Measurements from ENCODE around the gene BARX2. TPM values are rescaled to one million over a fixed set of nuclear protein-coding genes. Genes with fewer than 3 reads are reported as not detected.
"Not testable (repeated sequence)": the region's sequence is repeated elsewhere in the genome, so short reads cannot be mapped to it uniquely, and the experiment has no call there.

The BARX2 gene
- not detected in 2 replicates for total RNA-seq (2014; rRNA removed; shearing (Covaris generic))
- not detected in 2 replicates for polyA plus RNA-seq (2015; cell fraction: cytosol; rRNA removed)
- not detected in 2 replicates for polyA plus RNA-seq (2015; cell fraction: nucleus; rRNA removed)

- peak; percentile 46 for DNase-seq (ENCODE audit: low read depth, low spot score)
- in situ Hi-C loops (cut with HindIII; ENCODE audit: low pct_unique_long_range_greater_than_20kb, low sequenced_read_pairs) = no loop called here
Measured at GRCh38 chr11:129375751-129376657, at the start of gene BARX2. Gene BARX2 (plus strand): TSS chr11:129375848. CDS start chr11:129376036, 188 bp downstream.

DNA sequence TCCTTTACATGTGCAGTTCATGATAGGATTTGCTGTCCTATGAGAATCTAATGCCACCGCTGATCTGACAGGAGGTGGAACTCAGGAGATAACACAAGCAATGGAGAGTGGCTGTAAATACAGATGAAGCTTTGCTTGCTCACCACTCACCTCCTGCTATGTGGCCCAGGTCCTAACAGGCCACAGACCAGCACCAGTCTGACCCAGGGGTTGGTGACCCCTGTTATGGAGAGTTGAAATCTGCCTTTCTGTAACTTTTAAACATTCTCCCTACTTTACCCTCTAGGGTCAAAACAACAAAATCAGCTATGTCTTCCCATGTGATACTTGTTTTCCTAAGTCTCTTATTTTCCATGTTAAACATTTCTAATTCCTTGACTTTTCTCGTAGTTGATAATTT lies 48.7 kb upstream of the BARX2 start:
- in situ Hi-C loops (cut with HindIII; ENCODE audit: low pct_unique_long_range_greater_than_20kb, low sequenced_read_pairs) = no loop called here
- no peak for DNase-seq (ENCODE audit: low read depth, low spot score)

GRCh38 chr11:129327708-129328107 lies 47.9 kb upstream of the BARX2 start:
- in situ Hi-C loops (cut with HindIII; ENCODE audit: low pct_unique_long_range_greater_than_20kb, low sequenced_read_pairs); DNase-seq (ENCODE audit: low read depth, low spot score): not testable (repeated sequence)

- DNase-seq (ENCODE audit: low read depth, low spot score) = no peak
- in situ Hi-C loops (cut with HindIII; ENCODE audit: low pct_unique_long_range_greater_than_20kb, low sequenced_read_pairs) = no loop called here
Measured at GRCh38 chr11:129328756-129329155, 46.9 kb upstream of the BARX2 start.

DNA sequence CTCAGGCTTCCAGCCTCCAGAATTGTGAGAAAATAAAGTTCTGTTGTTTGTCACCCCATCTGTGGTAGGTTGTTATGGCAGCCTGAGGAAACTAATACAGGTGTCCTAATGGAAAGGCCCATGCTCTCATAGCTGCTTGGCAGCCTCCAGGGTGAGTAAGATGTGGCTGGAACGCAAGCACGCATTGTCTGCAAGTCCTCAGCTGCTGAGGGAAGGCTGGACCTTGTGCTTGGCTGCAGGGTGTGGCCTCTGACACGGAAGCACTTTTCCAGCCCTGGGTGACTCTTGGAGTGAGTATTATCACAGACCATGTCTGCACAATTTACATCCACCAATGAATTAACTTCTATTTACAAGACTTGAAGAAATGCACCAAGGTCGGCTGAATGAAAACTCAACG lies 44.4 kb upstream of the BARX2 start:
- in situ Hi-C loops (cut with HindIII; ENCODE audit: low pct_unique_long_range_greater_than_20kb, low sequenced_read_pairs) = no loop called here

DNA sequence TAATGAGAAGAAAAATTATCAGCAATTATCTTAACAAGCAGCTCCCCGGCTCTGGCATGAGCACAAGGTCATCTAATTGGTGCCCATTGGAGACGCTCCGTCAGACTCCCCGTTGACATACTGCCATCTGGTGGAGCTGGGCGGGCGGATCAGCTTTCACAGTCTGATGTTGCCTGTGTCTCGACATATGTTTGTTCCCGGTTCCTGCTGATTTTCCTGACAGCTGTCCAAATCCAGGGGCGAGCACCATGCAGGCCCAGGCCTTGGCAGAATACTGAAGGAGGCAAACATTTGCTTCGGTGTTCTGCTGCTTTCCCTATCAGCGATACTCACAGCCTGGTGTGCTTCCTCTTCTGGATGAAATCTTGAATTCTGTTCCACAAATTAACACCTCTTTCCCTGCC lies 43.8 kb upstream of the BARX2 start:
- in situ Hi-C loops (cut with HindIII; ENCODE audit: low pct_unique_long_range_greater_than_20kb, low sequenced_read_pairs) = no loop called here
- DNase-seq (ENCODE audit: low read depth, low spot score) = peak; percentile 88

More for the DNA sequence above, 44.4 kb upstream of the BARX2 start:
- DNase-seq (ENCODE audit: low read depth, low spot score) = no peak

- DNase-seq (ENCODE audit: low read depth, low spot score) = no peak
- in situ Hi-C loops (cut with HindIII; ENCODE audit: low pct_unique_long_range_greater_than_20kb, low sequenced_read_pairs) = no loop called here
Measured at GRCh38 chr11:129333873-129334272, 41.8 kb upstream of the BARX2 start.

DNA sequence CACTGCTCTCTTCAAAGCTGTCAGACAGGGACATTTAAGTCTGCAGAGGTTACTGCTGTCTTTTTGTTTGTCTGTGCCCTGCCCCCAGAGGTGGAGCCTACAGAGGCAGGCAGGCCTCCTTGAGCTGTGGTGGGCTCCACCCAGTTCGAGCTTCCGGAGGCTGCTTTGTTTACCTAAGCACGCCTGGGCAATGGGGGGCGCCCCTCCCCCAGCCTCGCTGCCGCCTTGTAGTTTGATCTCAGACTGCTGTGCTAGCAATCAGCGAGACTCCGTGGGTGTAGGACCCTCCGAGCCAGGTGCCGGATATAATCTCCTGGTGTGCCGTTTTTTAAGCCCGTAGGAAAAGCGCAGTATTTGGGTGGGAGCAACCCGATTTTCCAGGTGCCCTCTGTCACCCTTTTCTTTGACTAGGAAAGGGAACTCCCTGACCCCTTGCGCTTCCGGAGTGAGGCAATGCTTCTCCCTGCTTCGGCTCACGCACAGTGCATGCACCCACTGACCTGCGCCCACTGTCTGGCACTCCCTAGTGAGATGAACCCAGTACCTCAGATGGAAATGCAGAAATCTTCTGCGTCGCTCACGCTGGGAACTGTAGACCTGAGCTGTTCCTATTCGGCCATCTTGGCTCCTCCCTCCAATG lies 31.2 kb upstream of the BARX2 start:
- in situ Hi-C loops (cut with HindIII; ENCODE audit: low pct_unique_long_range_greater_than_20kb, low sequenced_read_pairs); DNase-seq (ENCODE audit: low read depth, low spot score): not testable (repeated sequence)

DNA sequence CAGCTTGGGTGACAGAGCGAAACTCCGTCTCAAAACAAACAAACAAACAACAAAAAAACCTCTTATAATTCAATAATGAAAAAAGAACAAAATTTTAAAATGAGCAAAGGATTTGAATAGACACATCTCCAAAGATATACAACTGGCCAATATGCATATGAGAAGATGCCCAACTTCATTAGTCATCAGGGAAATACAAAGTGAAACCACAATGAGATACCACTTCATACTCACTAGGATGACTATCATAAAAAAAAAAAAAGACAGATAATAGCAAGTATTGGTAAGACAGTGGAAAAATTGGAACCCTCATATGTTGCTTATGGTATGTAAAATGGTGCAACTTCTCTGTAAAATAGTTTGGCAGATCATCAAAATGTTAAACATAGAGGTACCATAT lies 28.7 kb upstream of the BARX2 start:
- DNase-seq (ENCODE audit: low read depth, low spot score) = no peak
- in situ Hi-C loops (cut with HindIII; ENCODE audit: low pct_unique_long_range_greater_than_20kb, low sequenced_read_pairs) = no loop called here

GRCh38 chr11:129348813-129349212 lies 26.8 kb upstream of the BARX2 start:
- DNase-seq (ENCODE audit: low read depth, low spot score) = no peak
- in situ Hi-C loops (cut with HindIII; ENCODE audit: low pct_unique_long_range_greater_than_20kb, low sequenced_read_pairs) = no loop called here

DNA sequence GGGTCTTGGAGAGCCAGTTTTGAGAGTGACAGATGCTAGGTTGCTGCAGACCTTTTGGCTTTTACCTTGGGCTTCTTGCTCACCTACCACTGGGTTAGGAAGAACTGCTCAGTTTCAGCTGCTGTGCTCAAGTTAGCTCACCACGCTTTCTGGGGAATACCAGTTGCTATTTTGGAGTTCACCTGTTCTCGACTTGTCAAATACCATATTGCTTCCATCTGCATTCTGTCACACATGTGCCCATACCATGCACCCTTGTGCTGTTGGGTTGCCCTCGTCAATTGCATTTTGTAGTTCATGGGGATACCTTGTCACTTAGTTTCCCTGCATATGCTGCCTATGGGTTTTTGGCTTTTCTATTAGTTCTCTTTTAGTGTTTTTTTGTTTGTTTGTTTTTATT lies 23.0 kb upstream of the BARX2 start:
- in situ Hi-C loops (cut with HindIII; ENCODE audit: low pct_unique_long_range_greater_than_20kb, low sequenced_read_pairs) = no loop called here
- no peak for DNase-seq (ENCODE audit: low read depth, low spot score)

DNA sequence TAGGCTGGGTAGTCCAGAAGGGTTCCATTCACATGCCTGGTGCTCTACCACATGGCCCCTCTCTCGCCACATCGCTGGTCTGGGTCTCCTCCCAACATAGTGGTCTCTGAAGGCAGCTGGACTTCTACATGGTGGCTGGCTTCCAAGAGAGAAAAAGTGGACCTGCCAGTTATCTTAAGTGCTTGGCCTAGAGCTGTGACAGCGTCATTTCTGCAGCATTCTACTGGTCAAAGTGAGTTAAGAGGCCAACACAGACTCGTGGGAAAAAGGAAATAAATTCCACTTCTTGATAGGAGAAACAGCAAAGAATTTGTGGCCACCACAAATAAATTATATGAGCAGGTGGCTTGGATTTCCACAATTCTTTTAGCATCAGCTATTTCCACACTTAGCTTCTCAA lies 21.0 kb upstream of the BARX2 start:
- in situ Hi-C loops (cut with HindIII; ENCODE audit: low pct_unique_long_range_greater_than_20kb, low sequenced_read_pairs) = no loop called here
- DNase-seq (ENCODE audit: low read depth, low spot score) = no peak

DNA sequence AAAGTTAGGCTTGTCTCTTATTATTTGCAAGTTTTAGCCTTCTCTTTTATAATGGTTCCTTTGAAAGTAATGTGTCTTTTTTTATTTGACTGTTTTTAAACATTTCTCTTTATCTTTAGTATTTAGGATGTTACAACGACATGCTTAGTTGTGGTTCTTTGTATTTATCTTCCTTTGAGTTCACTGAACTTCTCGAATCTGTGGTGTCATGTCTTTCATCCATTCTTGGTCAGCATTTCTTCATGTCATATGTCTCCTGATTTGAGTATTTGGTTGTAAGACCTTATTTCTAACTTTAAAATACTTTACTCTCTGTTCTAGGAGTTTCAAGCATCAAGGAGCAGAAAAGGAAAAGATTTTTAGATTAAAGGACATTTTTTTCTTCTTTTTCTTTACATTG lies 15.9 kb upstream of the BARX2 start:
- in situ Hi-C loops (cut with HindIII; ENCODE audit: low pct_unique_long_range_greater_than_20kb, low sequenced_read_pairs) = no loop called here
- DNase-seq (ENCODE audit: low read depth, low spot score) = no peak

DNA sequence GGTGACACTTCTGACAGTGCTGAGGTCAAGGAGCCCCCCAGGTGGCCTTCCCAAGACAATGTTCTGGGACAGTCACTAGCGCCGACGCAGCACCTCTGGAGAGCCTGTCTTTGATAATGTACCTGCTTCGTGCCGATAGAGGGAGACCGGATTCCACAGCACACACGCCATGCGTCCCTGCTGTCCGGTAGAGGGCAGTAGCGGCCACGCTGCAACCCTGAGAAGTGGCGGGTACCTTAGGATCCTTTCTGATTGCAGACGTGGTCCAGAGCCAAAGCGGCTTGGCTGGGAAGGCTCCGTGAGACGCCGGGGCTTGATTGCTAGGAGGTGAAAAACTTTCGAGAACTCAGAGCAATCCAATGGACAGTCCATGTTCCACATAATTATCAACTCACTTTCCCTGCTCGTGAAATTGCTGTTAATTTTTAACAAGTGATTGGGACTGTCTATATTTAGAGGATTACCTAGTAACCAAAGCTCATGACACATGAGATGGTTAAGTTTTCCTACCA lies 11.4 kb upstream of the BARX2 start:
- DNase-seq (ENCODE audit: low read depth, low spot score) = peak; percentile 88
- in situ Hi-C loops (cut with HindIII; ENCODE audit: low pct_unique_long_range_greater_than_20kb, low sequenced_read_pairs) = no loop called here

- in situ Hi-C loops (cut with HindIII; ENCODE audit: low pct_unique_long_range_greater_than_20kb, low sequenced_read_pairs) = no loop called here
- peak; percentile 10 for DNase-seq (ENCODE audit: low read depth, low spot score)
Measured at GRCh38 chr11:129365816-129366215, 9.8 kb upstream of the BARX2 start.

- DNase-seq (ENCODE audit: low read depth, low spot score) = no peak
- in situ Hi-C loops (cut with HindIII; ENCODE audit: low pct_unique_long_range_greater_than_20kb, low sequenced_read_pairs) = no loop called here
Measured at GRCh38 chr11:129366737-129367597, 8.7 kb upstream of the BARX2 start.

DNA sequence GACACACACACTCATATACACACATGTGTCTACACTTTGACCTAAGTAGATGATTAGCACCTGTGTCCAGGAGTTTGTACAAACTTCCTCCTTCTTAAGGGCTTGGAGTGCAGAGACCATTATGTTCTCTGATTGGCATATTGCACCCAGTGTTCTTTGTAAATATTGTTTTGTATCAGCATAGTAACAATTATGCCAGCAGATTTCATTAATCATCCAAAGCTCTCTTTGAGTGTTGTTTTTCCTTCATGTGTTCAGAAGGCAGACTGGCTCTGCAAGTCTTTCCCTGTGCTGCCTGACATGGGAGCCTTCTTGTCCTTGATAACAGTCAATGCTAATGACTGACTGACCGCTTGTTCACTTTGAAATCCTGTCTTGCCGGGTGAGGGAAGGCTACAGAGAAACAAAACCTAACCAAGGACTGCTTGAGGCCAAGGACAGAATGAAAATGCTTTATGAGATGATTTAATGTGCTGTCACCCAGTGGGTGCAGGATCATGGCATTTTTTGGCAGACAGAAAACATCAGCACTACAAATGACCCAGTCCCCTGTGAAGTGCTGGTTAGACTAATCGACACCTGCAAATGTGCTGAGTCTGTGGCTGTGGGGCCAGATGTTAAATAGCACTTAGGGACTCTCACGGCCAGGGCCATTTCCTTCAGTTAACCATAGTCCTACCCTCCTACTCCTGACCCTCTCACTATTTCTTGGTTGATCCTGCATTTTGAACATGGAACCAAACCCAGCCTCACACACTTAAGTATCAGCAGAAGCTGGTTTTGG lies 6.6 kb upstream of the BARX2 start:
- DNase-seq (ENCODE audit: low read depth, low spot score) = no peak
- in situ Hi-C loops (cut with HindIII; ENCODE audit: low pct_unique_long_range_greater_than_20kb, low sequenced_read_pairs) = no loop called here

All from SK-MEL-5 (cell line).